Erythroblast (primary cell): ENCODE data around the gene NTRK1.
"Not testable (repeated sequence)": the region's sequence is repeated elsewhere in the genome, so short reads cannot be mapped to it uniquely, and the experiment has no call there.

Source experiments
- DNase-seq, 2 experiments: peaks; one replicate each; lab custom pipeline; 2025; lab: John Stamatoyannopoulos, UW
- GATA1 ChIP-seq: IDR thresholded peaks from 2 replicates; pipeline ENCODE4 v1.6.1; 2011; ENCODE audit warnings: low read depth, mild to moderate bottlenecking, control low read depth, low read length, moderate library complexity
- POLR2A ChIP-seq: IDR thresholded peaks from 2 replicates; pipeline ENCODE4 v1.6.1; 2011; ENCODE audit warnings: mild to moderate bottlenecking, low read length

Gene NTRK1

GRCh38 chr1:156922986-156923669, 62.5 kb downstream of the NTRK1 start:
- TF ChIP-seq POLR2A (no peak), GATA1 (no peak)
- DNase-seq: no peak

GRCh38 chr1:156923670-156924477, 63.2 kb downstream of the NTRK1 start:
- TF ChIP-seq POLR2A: no peak
- TF ChIP-seq GATA1: no peak
- DNase-seq: no peak

GRCh38 chr1:156924478-156925153, 64.0 kb downstream of the NTRK1 start:
- no peak for DNase-seq
- TF ChIP-seq GATA1: no peak
- TF ChIP-seq POLR2A: no peak

GRCh38 chr1:156925154-156926010, 64.7 kb downstream of the NTRK1 start:
- TF ChIP-seq GATA1 (no peak), POLR2A (no peak)
- DNase-seq: no peak

- DNase-seq: peak; percentile 57 to 61
- TF ChIP-seq GATA1 (no peak), POLR2A (no peak)
These were observed 65.5 kb downstream of the NTRK1 start for GRCh38 chr1:156926175-156926574.

- DNase-seq: not testable (repeated sequence)
These were observed 66.0 kb downstream of the NTRK1 start for GRCh38 chr1:156926695-156927094.

GRCh38 chr1:156927215-156928042, 66.8 kb downstream of the NTRK1 start:
- TF ChIP-seq POLR2A: no peak
- TF ChIP-seq GATA1: no peak

GRCh38 chr1:156928043-156928602, 67.5 kb downstream of the NTRK1 start:
- DNase-seq: no peak
- TF ChIP-seq POLR2A: no peak

More at GRCh38 chr1:156927215-156928042, 66.8 kb downstream of the NTRK1 start:
- DNase-seq: peak; percentile 63 to 76

- no peak for DNase-seq
These were observed 69.1 kb downstream of the NTRK1 start for GRCh38 chr1:156929596-156930238.

GRCh38 chr1:156930483-156930882, 69.8 kb downstream of the NTRK1 start:
- no peak for DNase-seq
- no peak for TF ChIP-seq POLR2A
- TF ChIP-seq GATA1: no peak

More at GRCh38 chr1:156929596-156930238, 69.1 kb downstream of the NTRK1 start:
- no peak for TF ChIP-seq POLR2A
- no peak for TF ChIP-seq GATA1
